ENCODE data around the gene CDH5. TPM values are rescaled to one million over a fixed set of nuclear protein-coding genes. Genes with fewer than 3 reads are reported as not detected.

CDH5 gene
- total and polyA plus RNA-seq, 4 donors = 5.5 to 21.9 (median 17.5) TPM

- peaks cover 0 to 3% (median 0%) of the 10 kb centered on the region in 4 donors for H3K27me3 ChIP-seq (ENCODE audit: control insufficient read depth in 4 of 4, insufficient read depth in 4 of 4, low read length in 3 of 4)
- no peaks in the 10 kb centered on the region for H3K4me1 ChIP-seq (ENCODE audit: control insufficient read depth in 4 of 4, insufficient read depth in 4 of 4, low read length in 3 of 4)
- TF ChIP-seq NR2F2 (IDR thresholded peaks at IDR 0.05) = no peak
- TF ChIP-seq HNF4G (IDR thresholded peaks at IDR 0.05) = no peak
- no peak overlapping the region for H3K27ac ChIP-seq (ENCODE audit: low read depth in 1 of 2, low read length in 2 of 2)
- no peak for DNase-seq (ENCODE audit: low spot score)
- H3K9ac ChIP-seq (ENCODE audit: low read depth in 1 of 2, low read length in 2 of 2) = no peak overlapping the region
- no peaks in the 10 kb centered on the region for H3K36me3 ChIP-seq (ENCODE audit: control insufficient read depth in 4 of 4, insufficient read depth in 3 of 4, low read depth in 1 of 4, low read length in 3 of 4)
- H3K4me3 ChIP-seq (ENCODE audit: low read depth in 1 of 3, low read length in 3 of 3) = no peak overlapping the region
- no peaks in the 10 kb centered on the region for H3K9me3 ChIP-seq (ENCODE audit: control insufficient read depth in 4 of 4, low read length in 3 of 4)
- 73% methylated on average over 9 of the region's 9 CpGs for WGBS
Observed at GRCh38 chr16:66434619-66435430, 68.3 kb downstream of the CDH5 start.

- H3K27ac ChIP-seq (ENCODE audit: low read depth in 1 of 2, low read length in 2 of 2) = no peak overlapping the region
- no peak for TF ChIP-seq HNF4G (IDR thresholded peaks at IDR 0.05)
- no peak for TF ChIP-seq SP1 (IDR thresholded peaks at IDR 0.05)
- H3K4me3 ChIP-seq (ENCODE audit: low read depth in 1 of 3, low read length in 3 of 3) = no peak overlapping the region
- no peak overlapping the region for H3K9ac ChIP-seq (ENCODE audit: low read depth in 1 of 2, low read length in 2 of 2)
- H3K36me3 ChIP-seq (ENCODE audit: control insufficient read depth in 4 of 4, insufficient read depth in 3 of 4, low read depth in 1 of 4, low read length in 3 of 4) = no peaks in the 10 kb centered on the region
- no peak for DNase-seq (ENCODE audit: low spot score)
- H3K27me3 ChIP-seq (ENCODE audit: control insufficient read depth in 4 of 4, insufficient read depth in 4 of 4, low read length in 3 of 4) = peaks cover 0 to 3% (median 0%) of the 10 kb centered on the region in 4 donors
- H3K4me1 ChIP-seq (ENCODE audit: control insufficient read depth in 4 of 4, insufficient read depth in 4 of 4, low read length in 3 of 4) = no peaks in the 10 kb centered on the region
- 94% methylated on average over 1 of the region's 1 CpG for WGBS
- H3K9me3 ChIP-seq (ENCODE audit: control insufficient read depth in 4 of 4, low read length in 3 of 4) = no peaks in the 10 kb centered on the region
Observed at GRCh38 chr16:66435896-66436295, 69.4 kb downstream of the CDH5 start.

- WGBS = 76% methylated on average over 15 of the region's 15 CpGs
- no peak overlapping the region for H3K4me3 ChIP-seq (ENCODE audit: low read depth in 1 of 3, low read length in 3 of 3)
- no peaks in the 10 kb centered on the region for H3K36me3 ChIP-seq (ENCODE audit: control insufficient read depth in 4 of 4, insufficient read depth in 3 of 4, low read depth in 1 of 4, low read length in 3 of 4)
- no peaks in the 10 kb centered on the region for H3K9me3 ChIP-seq (ENCODE audit: control insufficient read depth in 4 of 4, low read length in 3 of 4)
- H3K9ac ChIP-seq (ENCODE audit: low read depth in 1 of 2, low read length in 2 of 2) = no peak overlapping the region
- H3K27me3 ChIP-seq (ENCODE audit: control insufficient read depth in 4 of 4, insufficient read depth in 4 of 4, low read length in 3 of 4) = no peaks in the 10 kb centered on the region
- H3K27ac ChIP-seq (ENCODE audit: low read depth in 1 of 2, low read length in 2 of 2) = no peak overlapping the region
- H3K4me1 ChIP-seq (ENCODE audit: control insufficient read depth in 4 of 4, insufficient read depth in 4 of 4, low read length in 3 of 4) = no peaks in the 10 kb centered on the region
- TF ChIP-seq NR2F2 (IDR thresholded peaks at IDR 0.05) = no peak
- TF ChIP-seq ATF3 (IDR thresholded peaks at IDR 0.05) = no peak
- TF ChIP-seq JUND (IDR thresholded peaks at IDR 0.05) = no peak
- no peak for TF ChIP-seq YY1 (IDR thresholded peaks at IDR 0.05)
- no peak for TF ChIP-seq RAD21 (IDR thresholded peaks at IDR 0.05)
- no peak for TF ChIP-seq TAF1 (conservative IDR thresholded peaks at IDR 0.05)
- no peak for DNase-seq (ENCODE audit: low spot score)
Observed at GRCh38 chr16:66437391-66437945, 71.0 kb downstream of the CDH5 start.

- no peaks in the 10 kb centered on the region for H3K36me3 ChIP-seq (ENCODE audit: control insufficient read depth in 4 of 4, insufficient read depth in 3 of 4, low read depth in 1 of 4, low read length in 3 of 4)
- no peak overlapping the region for H3K4me3 ChIP-seq (ENCODE audit: low read depth in 1 of 3, low read length in 3 of 3)
- DNase-seq (ENCODE audit: low spot score) = no peak
- no peaks in the 10 kb centered on the region for H3K27me3 ChIP-seq (ENCODE audit: control insufficient read depth in 4 of 4, insufficient read depth in 4 of 4, low read length in 3 of 4)
- no peak overlapping the region for H3K9ac ChIP-seq (ENCODE audit: low read depth in 1 of 2, low read length in 2 of 2)
- H3K4me1 ChIP-seq (ENCODE audit: control insufficient read depth in 4 of 4, insufficient read depth in 4 of 4, low read length in 3 of 4) = no peaks in the 10 kb centered on the region
- TF ChIP-seq TAF1 (conservative IDR thresholded peaks at IDR 0.05) = no peak
- no peak for TF ChIP-seq RXRA (IDR thresholded peaks at IDR 0.05)
- no peak for TF ChIP-seq RAD21 (IDR thresholded peaks at IDR 0.05)
- no peak for TF ChIP-seq ZBTB33 (IDR thresholded peaks at IDR 0.05)
- no peak for TF ChIP-seq YY1 (IDR thresholded peaks at IDR 0.05)
- no peak for TF ChIP-seq ATF3 (IDR thresholded peaks at IDR 0.05)
- TF ChIP-seq FOXA2 (IDR thresholded peaks at IDR 0.05) = no peak
- no peak for TF ChIP-seq SP1 (IDR thresholded peaks at IDR 0.05)
- TF ChIP-seq MAX (IDR thresholded peaks at IDR 0.05) = no peak
- TF ChIP-seq HNF4G (IDR thresholded peaks at IDR 0.05) = no peak
- TF ChIP-seq NR2F2 (IDR thresholded peaks at IDR 0.05) = no peak
- TF ChIP-seq GABPA (IDR thresholded peaks at IDR 0.05 in 1 of 2, conservative IDR thresholded peaks at IDR 0.05 in 1 of 2) = no peak
- no peak for TF ChIP-seq CTCF (IDR thresholded peaks at IDR 0.05; ENCODE audit: low read depth, low read length, missing input control)
- TF ChIP-seq FOXA1 (IDR thresholded peaks at IDR 0.05) = no peak
- no peak for TF ChIP-seq JUND (IDR thresholded peaks at IDR 0.05)
- TF ChIP-seq EGR1 (IDR thresholded peaks at IDR 0.05; ENCODE audit: low read depth in 2 of 2) = no peak
- no peak for TF ChIP-seq HNF4A (conservative IDR thresholded peaks at IDR 0.05)
- no peak overlapping the region for H3K27ac ChIP-seq (ENCODE audit: low read depth in 1 of 2, low read length in 2 of 2)
- no peaks in the 10 kb centered on the region for H3K9me3 ChIP-seq (ENCODE audit: control insufficient read depth in 4 of 4, low read length in 3 of 4)
- WGBS = 91% methylated on average over 8 of the region's 8 CpGs
Observed at GRCh38 chr16:66438536-66438935, 72.0 kb downstream of the CDH5 start.
